GM21786 (cell line): ENCODE measurements around the gene LRIG3.
"Not testable (repeated sequence)": the region's sequence is repeated elsewhere in the genome, so short reads cannot be mapped to it uniquely, and the experiment has no call there.

Source experiments
- ATAC-seq: cut with Tn5 transposase; IDR thresholded peaks from one replicate; pipeline ENCODE4 v1.9.1; 2021; ENCODE audit not compliant: unreplicated experiment

The LRIG3 gene

GRCh38 chr12:58905422-58905821, 14.9 kb downstream of the LRIG3 start:
- ATAC-seq = no peak

GRCh38 chr12:58902726-58903125, 17.6 kb downstream of the LRIG3 start:
- not testable (repeated sequence) for ATAC-seq

- no peak for ATAC-seq
These were observed 18.6 kb downstream of the LRIG3 start for GRCh38 chr12:58901664-58902063.

- ATAC-seq = no peak
These were observed 22.3 kb downstream of the LRIG3 start for GRCh38 chr12:58897969-58898368.

- no peak for ATAC-seq
These were observed 24.0 kb downstream of the LRIG3 start for GRCh38 chr12:58896278-58896677.

- ATAC-seq = no peak
These were observed 25.3 kb downstream of the LRIG3 start for GRCh38 chr12:58895053-58895452.

- ATAC-seq = no peak
These were observed 26.3 kb downstream of the LRIG3 start for GRCh38 chr12:58894040-58894439.

- no peak for ATAC-seq
These were observed 26.8 kb downstream of the LRIG3 start for GRCh38 chr12:58893495-58893894.

GRCh38 chr12:58889557-58889956, 30.7 kb downstream of the LRIG3 start:
- ATAC-seq = no peak

- ATAC-seq = no peak
These were observed 32.0 kb downstream of the LRIG3 start for GRCh38 chr12:58888131-58888783.

GRCh38 chr12:58887068-58887467, 33.2 kb downstream of the LRIG3 start:
- no peak for ATAC-seq

- no peak for ATAC-seq
These were observed 33.8 kb downstream of the LRIG3 start for GRCh38 chr12:58886474-58886873.

GRCh38 chr12:58884916-58885315, 35.4 kb downstream of the LRIG3 start:
- ATAC-seq = no peak

- ATAC-seq = peak; percentile 57
These were observed 36.5 kb downstream of the LRIG3 start for GRCh38 chr12:58883576-58884334.

- ATAC-seq = no peak
These were observed 37.5 kb downstream of the LRIG3 start for GRCh38 chr12:58882826-58883225.

GRCh38 chr12:58881816-58882215, 38.5 kb downstream of the LRIG3 start:
- no peak for ATAC-seq

GRCh38 chr12:58880639-58881038, 39.7 kb downstream of the LRIG3 start:
- ATAC-seq = no peak

GRCh38 chr12:58877243-58877743, 43.0 kb downstream of the LRIG3 start:
- ATAC-seq = no peak

- ATAC-seq = no peak
These were observed 46.8 kb downstream of the LRIG3 start for GRCh38 chr12:58873496-58873895.

- no peak for ATAC-seq
These were observed 48.7 kb downstream of the LRIG3 start for GRCh38 chr12:58871556-58871955.

GRCh38 chr12:58870595-58870994, 49.7 kb downstream of the LRIG3 start:
- ATAC-seq = no peak

GRCh38 chr12:58860788-58861240, 59.5 kb downstream of the LRIG3 start:
- no peak for ATAC-seq
